ENCODE measurements around the gene TRAM2.

The TRAM2 gene

DNA sequence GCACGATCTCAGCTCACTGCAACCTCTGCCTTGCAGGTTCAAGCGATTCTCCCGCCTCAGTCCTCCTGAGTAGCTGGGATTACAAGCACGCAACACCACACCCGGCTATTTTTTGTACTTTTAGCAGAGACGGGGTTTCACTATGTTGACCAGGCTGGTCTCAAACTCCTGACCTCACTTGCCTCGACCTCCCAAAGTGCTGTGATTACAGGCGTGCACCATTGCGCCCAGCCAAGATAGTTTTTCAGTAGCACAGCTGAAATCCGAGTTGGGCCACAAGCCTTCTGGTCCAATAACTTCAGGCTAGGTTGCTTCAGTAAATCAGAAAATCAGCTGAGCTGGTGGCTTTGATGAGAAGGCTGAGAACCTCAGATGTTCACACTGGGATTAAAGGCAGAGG is 65.7 kb downstream of the TRAM2 start:
- DNase-seq (ENCODE audit: low read depth, low spot score), result no peak

DNA sequence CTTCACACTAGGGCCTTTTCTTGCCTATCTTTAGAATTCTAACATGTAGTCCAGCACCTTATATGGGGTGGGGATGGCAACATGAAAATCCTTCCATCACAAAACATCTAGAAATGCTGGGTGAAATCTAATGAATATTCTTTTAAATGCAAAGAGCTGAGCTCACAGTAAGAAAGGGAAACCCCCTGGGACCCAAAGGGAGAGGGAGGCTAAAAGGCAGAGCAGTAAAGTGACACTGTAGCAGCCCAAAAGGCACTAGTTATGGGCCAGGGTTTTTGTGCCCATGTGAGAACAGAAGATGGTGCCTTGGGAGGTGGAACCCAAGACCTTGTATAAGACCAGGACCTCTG is 66.7 kb downstream of the TRAM2 start:
- DNase-seq (ENCODE audit: low read depth, low spot score), result no peak

GRCh38 chr6:52509281-52510212 is 67.3 kb downstream of the TRAM2 start:
- DNase-seq (ENCODE audit: low read depth, low spot score), result no peak

DNA sequence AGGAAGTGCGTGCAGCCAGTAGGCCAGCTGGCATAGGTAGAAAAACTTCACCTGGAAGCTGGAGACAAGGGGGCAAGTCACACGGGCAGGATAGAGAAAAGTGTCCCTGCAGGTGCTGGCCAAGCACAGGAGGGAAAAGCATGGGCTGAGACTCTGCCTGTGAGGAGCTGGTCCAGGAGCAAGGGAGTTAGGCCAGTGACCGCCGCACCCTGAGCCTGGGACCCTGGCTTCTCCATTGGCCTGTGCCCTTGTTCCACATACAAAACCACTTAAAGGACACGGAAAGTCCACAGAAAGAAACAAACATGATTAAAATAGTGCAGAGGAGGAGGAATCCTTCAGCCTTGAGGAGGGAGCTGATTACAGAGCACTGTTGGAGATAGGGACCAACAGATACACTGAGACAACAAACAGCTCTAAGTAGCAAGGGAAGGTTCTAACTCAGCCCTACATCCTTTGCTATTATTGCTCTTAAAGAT is 68.6 kb downstream of the TRAM2 start:
- DNase-seq (ENCODE audit: low read depth, low spot score), result no peak

GRCh38 chr6:52507557-52508260 is 69.2 kb downstream of the TRAM2 start:
- DNase-seq (ENCODE audit: low read depth, low spot score), result no peak

GRCh38 chr6:52506476-52506875 is 70.4 kb downstream of the TRAM2 start:
- no peak for DNase-seq (ENCODE audit: low read depth, low spot score)

GRCh38 chr6:52505726-52506409 is 71.0 kb downstream of the TRAM2 start:
- DNase-seq (ENCODE audit: low read depth, low spot score), result no peak

GRCh38 chr6:52504782-52505136 is 72.1 kb downstream of the TRAM2 start:
- no peak for DNase-seq (ENCODE audit: low read depth, low spot score)

GRCh38 chr6:52503851-52504781 is 72.7 kb downstream of the TRAM2 start:
- peak; percentile 44 for DNase-seq (ENCODE audit: low read depth, low spot score)

- DNase-seq (ENCODE audit: low read depth, low spot score), result peak; percentile 81
These were observed 73.5 kb downstream of the TRAM2 start for GRCh38 chr6:52503323-52503747.

- no peak for DNase-seq (ENCODE audit: low read depth, low spot score)
These were observed 74.4 kb downstream of the TRAM2 start for GRCh38 chr6:52502306-52503029.

DNA sequence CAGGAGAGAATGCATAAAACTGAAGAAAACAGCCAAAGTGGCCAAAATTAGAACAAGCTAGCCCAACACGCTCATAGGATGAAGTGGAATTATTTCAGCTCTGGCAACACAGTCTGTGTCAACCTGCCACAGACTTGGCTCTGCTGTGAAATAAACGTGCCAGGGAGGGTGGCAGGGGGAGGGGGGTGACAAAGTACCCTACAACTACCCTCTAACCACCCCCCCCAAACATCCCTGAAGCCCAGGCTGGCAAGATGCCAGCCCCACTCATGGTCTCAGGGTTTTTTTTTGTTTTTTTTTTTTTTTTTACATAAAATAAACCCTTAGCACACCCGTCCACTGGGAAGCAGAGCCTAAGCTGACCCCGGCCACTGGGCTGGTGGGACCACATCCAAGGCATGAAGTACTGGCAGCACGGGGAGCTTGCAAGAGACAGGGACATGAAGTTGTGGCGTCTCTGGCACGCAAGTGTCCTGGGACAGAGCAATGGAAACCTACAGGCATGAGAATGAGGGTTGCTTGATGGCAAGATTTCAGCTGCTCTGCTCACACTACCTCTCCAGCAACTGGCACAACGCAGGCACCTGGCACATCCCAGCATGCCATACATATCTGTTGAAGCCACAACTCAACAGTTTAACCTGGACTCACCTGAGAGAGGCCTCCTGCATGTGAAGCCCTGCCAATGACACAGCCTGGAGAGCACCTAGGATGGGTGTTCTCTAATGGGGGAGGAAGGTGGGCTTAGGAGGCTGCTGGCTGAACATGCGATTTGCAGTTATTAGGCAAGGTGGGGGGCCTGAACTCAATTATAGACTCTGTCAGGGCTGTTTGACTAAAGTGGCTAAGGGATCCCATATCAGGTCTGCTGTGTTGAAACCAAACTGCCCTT is 76.4 kb downstream of the TRAM2 start:
- DNase-seq (ENCODE audit: low read depth, low spot score), result no peak

GRCh38 chr6:52499681-52500236 is 77.1 kb downstream of the TRAM2 start:
- DNase-seq (ENCODE audit: low read depth, low spot score), result no peak

- peak; percentile 40 for DNase-seq (ENCODE audit: low read depth, low spot score)
These were observed 77.8 kb downstream of the TRAM2 start for GRCh38 chr6:52499026-52499425.

- no peak for DNase-seq (ENCODE audit: low read depth, low spot score)
These were observed 78.3 kb downstream of the TRAM2 start for GRCh38 chr6:52498538-52499017.

DNA sequence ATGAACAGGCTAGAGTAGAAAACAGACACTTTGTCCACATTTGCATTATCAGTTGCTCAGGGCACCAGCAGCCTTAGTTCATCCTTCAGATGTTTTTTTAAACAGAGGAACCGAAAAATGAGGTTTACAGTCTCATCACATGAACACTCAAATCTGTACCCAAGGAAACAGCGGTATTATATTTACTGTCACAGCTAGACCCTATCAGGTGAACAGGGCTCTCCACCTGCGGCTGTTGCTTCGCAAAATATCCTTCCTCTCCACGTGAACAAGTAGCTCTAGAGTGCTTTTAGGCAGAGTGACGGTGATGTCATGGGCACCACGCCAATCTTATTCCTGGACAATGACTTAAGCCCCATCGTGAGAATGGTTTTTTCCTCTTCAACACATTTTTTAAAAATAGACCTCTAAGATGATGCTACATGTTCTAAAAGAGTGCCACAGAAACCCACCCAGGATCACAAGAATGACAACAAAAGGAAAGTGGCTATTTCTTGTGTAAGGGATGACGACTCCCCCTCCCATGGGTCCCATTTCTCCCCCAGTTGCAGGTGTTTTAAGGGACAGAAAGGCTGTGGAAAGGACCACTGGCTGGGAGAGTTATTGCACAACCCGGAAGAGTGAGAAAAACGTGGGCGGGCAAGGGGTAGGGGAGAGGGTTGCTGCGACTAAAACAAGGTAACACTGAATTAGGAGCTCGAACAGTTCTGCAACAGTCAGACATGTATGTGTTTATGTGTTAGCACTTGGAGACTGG is 79.0 kb downstream of the TRAM2 start:
- DNase-seq (ENCODE audit: low read depth, low spot score), result no peak

GRCh38 chr6:52496631-52497030 is 80.2 kb downstream of the TRAM2 start:
- DNase-seq (ENCODE audit: low read depth, low spot score), result no peak

GRCh38 chr6:52495922-52496321 is 80.9 kb downstream of the TRAM2 start:
- DNase-seq (ENCODE audit: low read depth, low spot score), result no peak

Data from ELF-1 (cell line).